Activated CD4-positive, alpha-beta T cell treated with anti-CD3 and anti-CD28 coated beads for 48 hours (primary cell): ENCODE measurements around the gene ADNP.
"Not testable (repeated sequence)": the region's sequence is repeated elsewhere in the genome, so short reads cannot be mapped to it uniquely, and the experiment has no call there.

Experiments
- DNase-seq: peaks from one replicate; pipeline ENCODE4 v3.0.0-alpha.2; 2020

The ADNP gene

DNA sequence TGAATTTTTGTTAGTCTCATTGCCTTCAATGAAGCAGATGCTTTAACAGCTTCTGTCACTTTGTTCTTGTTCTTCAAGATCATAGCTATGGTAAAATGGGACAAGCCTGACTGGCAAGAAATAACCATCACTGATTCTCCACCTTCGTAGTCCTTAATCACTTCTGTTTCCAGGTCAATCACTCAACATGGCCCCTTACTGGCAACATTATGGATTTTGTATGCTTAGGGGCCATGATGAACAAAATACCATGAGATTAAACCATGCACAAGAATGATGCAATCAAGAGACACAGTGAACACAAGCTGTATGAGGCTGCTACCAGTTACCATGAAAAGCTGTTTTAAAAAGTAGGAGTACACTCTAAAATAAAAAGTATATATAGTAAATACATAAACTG, 32.8 kb downstream of the ADNP start:
- DNase-seq, result no peak

DNA sequence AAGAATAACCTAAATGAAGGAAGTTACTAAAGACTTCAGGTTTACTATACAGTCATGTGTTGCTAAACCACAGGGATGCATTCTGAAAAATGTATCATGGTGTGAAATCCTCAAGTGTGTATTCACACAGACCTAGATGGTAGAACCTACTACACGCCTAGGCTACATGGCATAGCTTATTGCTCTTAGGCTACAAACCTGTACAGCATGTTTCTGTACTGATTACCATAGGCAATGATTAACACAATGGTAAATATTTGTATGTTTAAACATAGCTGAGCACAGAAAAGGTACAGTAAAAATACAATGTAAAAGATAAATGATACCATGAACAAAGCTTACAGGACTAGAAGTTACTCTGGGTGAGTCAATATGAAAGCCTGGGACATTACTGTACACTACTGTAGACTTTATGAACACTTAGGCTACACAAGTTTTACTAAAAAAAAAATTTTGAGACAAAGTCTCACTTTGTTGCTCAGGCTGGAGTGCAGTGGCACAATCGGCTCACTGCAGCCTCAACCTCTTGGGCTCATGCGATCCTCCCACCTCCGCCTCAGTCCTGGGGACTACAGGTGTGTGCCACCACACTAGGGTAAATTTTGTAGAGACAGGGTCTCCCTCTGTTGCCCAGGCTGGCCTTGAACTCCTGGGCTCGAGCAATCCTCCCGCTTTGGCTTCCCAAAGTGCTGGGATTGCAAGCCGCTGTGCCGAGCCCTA, 36.0 kb downstream of the ADNP start:
- no peak for DNase-seq

DNA sequence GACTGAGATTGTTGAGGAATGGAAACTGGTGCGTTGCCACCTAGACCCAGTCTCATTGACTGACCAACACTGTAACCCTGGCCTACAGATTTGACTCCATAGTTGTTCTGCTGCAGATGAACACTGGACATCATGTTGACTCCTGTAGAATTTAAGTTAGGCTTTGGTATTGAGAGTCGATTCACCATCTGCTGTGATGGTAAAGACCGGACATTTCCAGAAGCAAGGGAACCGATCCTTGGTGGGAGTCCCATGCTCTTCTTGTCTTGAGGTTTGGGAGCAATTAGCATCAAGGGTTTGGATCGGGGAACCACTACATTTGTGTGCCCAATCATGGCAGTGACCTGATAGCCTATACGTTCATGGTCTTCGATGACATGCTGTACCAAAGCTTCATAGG, 37.6 kb downstream of the ADNP start:
- no peak for DNase-seq

DNA sequence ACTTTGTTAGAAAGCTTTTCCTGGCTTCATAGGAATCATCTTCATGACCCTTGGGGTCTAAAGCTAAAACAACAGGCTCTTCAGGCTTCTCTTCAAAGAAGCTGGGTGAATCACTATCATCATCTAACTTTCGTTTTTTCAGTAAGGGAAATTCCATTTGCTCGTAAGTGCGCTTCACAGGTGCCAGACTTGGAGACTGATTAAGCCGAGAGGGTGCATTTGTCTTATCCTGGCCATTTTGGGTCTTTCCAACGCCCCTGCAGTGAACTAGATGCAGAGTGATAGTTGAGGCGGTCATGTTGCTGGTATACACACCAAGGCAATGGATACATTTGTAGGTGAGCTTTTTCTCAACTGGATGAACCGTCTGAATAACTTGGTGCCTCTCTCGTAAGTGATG, 38.8 kb downstream of the ADNP start:
- DNase-seq, result no peak

DNA sequence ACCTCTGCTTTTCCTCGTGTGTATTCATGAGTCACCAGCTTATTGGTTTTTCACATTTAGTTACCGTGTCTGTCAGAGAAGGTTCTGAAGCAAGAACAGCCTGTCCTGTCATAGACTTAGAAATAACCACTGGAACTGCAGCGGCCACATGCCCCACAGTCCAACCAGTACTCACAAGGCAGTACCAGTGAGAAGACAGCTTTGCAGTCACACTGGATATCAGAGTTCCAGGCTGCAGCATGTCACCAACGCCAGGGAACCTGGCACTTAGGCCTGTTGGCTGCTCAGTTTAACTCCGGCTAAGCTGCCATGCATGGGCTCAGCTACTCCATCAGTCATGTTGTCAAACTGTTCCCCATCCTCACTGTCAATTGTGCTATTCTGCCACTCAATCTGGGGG, 40.1 kb downstream of the ADNP start:
- DNase-seq, result no peak

DNA sequence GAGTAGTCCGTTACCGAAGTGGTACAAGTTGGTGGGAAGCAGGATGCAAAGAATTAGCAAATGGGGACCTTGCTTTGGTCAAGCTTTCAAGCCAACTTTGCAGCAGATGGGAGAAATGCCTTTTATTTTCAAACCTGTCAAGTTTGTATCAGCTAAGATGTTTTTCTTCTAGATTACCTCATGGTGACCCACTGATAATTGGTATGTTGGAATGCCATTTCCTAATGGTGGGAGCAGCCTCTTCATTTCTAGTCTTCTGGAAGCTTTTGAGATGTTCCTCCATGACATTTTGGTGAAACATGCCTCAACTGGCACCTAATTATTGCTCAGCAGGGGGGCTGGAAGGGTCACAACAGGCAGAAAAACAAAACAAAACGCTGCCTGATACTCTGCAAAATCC, 43.7 kb downstream of the ADNP start:
- no peak for DNase-seq

DNA sequence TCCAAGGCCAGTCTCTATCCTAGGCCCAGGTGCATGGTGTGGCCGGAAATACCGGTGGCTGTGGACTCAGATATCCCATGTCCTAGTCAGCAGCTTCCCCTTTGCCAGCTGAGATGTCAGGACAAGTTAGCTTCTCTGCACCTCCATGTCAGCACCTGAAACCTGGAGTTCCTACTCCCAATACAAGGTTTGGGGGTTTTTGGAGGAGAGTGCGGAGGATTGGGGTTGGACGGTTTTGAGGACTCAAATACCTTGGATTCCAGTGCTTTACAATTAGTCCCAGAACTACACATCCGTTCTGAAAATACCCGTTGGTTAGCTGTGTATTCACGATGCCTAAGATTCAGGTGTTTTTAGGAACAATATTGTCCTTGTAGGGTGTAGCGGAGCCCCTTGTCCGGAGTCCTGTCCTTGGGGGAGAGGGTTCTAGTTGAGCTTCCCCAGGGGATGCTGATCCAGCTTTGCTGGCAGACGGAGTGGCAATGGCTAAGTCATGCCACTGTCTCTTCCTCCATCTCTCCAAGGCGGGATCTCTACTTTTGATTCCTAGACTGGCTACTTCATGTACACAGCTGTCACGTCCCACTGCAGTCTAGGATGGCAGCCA, 45.0 kb downstream of the ADNP start:
- DNase-seq, result no peak

DNA sequence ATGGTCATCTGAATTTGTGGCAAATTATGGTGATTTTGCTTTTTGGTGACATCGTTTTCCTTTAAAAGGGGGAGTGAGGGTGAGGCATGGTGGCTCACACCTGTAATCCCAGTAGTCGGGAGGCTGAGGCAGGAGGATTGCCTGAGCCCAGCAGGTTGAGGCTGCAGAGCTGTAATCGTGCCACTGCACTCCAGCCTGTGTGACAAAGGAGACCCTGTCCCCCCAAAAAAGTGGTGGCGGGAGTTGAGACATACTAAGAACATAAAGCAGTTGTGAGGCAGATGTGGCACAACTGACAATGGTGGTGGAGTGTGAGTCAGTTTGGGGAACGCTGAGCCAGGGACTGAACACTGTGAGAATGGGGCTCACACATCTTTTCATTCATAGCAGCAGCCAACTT, 45.5 kb downstream of the ADNP start:
- no peak for DNase-seq

DNA sequence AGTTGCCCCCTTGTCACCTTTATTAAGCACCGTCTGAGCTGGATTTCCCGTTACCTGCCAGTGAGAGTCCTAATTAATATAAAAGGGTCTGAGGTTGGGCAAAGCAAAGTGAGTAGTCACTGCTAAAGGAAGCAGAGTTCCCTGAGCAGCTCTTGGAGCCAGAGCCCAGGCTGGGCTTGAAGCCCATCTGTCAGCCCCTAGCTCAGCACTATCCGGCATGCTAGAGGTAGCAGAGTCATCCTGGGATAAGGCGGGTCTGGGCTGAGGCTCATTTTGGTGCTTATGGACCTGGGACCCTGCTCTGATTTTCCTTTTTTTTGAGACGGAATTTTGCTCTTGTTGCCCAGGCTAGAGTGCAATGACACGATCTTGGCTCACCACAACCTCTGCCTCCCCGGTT, 46.2 kb downstream of the ADNP start:
- DNase-seq, result no peak

DNA sequence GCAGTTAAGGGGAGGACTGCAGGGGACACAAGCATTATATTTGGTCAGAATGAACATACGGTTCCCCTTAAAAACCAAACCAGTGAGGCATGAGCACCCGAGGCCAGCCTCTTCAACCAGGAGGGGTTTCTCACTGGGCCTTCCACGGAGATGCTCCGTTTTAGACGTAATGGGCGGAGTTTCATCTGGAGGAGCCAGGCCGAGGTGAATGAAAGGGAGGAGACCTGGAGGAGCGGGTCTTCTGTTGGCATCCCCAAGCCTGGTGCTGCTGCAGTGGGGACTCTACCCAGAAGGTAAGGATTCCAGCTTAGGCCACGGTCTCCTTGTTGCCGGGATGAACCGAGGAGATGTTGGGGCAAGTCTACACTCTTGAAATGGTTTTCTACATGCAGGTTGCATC, 47.4 kb downstream of the ADNP start:
- DNase-seq, result no peak

DNA sequence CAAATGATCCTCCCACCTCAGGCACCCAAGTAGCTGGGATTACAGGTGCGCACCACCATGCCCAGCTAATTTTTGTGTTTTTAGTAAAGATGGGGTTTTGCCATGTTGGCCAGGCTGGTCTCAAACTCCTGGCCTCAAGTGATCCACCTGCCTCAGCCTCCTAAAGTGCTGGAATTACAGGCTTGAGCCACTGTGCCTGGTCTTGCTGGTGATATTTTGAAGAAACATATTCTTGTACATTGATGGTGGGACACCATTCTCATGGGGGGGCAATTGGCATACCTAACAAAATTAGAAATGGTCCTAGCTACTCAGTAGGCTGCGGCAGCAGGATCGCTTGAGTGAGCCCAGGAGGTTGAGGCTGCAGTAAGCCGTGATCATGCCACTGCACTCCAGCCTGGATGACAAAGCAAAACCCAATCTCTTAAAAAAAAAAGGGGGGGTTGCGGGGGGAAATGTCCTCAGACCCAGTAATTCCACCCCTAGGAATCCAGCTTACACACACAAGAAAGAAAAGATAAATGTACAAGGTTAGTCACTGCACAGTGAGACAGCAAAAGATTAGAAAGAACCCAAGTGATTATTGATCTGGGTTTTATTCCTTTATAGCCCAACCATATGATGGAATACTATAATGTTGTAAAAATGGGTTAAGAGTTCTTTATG, 49.3 kb downstream of the ADNP start:
- not testable (repeated sequence) for DNase-seq

DNA sequence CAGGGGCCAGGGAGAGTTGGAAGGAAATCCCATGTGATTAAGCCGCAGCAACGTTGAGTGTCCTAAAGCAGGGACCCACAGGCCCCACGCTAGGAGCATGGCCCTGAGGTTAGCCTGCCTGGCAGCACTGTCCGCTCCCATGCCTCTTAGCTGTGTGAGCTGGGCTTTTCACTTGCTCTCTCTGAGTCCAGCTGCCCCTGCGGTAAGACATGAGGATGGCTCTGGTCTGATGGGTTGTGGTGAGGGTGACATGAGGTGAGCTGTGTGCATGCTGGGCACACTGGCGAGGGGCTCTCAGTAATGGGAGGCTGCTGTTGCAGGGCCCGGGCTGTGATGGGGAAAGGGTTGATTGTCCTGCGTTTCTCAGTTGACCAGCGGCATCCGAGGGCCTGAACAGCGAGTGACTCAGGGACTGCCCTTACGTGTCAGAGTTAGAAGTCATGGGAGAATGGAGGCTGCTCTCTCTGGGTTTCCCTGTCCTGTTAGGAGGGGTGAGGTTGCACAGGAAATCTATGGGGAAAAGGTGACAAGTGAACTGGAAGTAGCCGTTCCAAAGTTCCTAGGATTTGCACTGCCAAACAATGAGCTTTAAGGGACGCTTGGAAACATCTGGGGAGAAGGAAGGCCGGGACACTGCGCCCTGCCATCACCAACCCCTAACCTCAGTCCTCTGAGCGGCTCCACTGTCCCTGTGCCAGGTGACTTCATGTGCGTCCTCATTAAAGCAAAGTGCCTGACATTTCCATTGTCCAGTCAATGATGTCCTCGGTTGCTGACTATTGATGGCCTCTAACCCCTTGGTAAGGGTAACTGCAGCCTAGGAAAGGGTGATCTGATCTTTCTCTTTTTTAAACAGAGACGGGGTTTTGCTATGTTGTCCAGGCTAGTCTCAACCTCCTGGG, 51.3 kb downstream of the ADNP start:
- DNase-seq, result no peak

DNA sequence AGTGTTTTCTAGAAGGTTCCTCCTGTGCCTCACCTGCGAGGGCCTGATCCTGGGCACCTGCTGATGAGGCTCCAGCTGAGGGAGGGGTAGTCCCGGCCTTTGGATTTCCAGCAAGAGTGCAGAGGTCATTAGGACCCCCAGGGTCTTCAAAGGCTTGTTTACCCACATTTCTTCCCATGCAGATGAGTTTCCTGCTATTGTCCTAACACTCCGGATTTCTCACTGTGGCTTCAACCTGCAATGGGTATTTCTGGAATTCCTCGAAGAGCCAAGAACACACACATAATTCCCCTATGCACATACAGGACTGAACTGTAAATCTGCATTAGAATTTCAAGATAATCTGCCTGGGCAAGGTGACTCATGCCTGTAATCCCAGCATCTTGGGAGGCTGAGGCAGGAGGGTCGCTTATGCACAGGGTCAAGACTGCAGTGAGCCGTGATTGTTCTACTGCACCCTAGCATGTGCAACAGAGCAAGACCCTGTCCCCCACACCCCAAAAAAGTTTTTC, 53.9 kb downstream of the ADNP start:
- no peak for DNase-seq

DNA sequence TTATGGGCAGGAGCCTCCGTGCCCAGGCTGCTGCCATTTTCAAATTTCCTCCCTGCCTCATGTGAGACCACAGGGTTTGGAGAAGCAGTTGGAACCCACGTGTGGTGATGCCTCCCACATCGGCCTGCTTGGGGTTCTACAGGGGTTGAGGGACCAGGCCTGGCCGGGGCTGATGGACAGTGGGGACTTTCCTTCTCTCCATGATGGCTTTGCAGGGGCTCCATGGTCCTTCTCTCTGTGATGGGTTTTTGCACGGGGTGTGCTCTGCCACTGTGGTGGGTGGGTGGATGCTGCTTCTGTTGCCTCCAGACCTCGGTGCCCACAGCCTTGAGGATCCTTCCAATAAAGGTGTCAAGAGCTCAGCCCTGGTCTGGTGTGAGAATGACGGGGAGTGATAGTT, 54.4 kb downstream of the ADNP start:
- no peak for DNase-seq

DNA sequence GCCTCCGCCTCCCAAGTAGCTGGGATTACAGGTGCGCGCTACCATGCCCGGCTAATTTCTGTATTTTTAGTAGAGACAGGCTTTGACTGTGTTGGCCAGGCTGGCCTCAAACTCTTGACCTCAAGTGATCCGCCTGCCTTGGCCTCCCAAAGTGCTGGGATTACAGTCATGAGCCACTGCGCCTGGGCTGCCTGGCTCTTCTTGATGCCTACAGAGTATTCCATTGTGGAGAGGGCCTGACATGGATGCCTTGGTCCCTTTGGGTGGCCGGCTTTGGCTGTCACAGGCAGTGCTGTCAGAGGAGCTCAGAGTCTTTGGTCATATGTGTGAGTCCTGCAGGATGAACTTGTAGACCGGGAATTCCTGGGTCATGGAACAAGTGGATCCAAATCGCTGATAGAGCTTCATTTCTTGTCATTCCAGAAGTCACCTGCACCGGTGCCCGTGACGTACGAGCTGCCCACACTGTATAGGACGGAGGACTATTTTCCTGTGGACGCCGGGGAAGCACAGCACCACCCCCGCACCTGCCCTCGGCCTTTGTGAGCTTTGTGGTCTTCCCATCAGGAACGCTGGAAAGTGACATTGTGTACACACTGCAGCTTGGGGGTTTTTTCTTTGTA, 55.1 kb downstream of the ADNP start:
- no peak for DNase-seq

DNA sequence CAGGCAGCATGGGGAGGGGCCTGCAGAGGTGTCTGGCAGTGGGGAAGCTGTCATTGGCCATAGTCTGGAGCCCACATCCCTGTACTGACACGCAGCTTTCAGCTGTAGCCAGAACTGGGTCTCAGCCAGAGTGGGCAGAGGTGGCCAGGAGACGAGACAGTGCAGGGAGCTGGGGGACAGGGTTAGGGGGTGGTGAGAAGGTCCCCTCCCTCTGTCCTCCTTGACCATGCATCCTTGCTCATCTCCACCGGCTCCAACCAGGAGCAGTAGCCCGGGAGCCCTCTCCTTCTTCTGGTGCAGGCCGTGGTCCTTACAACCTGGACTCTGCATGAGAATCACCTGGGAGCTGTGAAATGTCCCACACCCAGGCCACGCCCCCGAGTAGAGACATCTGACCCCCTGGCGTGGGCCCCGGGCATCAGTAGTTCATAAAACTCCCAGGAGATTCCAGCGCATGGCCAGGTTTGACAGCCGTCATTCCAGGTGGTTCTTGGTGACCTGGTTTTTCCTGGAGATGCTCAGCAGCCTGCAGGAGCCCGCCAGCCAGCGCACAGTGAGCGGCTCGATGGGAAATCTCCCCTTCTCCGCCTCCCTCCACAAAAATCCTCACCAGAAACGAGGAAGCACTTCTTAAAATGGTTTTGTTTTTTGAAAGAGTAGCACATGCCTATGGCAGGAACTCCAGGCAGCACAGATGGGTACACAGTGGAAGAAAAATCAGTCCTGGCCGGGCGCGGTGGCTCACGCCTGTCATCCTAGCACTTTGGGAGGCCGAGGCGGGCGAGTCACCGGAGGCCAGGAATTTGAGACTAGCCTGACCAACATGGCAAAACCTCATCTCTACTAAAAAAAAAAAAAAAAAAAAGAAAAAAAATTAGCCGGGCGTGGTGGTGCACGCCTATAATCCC, 56.2 kb downstream of the ADNP start:
- no peak for DNase-seq

DNA sequence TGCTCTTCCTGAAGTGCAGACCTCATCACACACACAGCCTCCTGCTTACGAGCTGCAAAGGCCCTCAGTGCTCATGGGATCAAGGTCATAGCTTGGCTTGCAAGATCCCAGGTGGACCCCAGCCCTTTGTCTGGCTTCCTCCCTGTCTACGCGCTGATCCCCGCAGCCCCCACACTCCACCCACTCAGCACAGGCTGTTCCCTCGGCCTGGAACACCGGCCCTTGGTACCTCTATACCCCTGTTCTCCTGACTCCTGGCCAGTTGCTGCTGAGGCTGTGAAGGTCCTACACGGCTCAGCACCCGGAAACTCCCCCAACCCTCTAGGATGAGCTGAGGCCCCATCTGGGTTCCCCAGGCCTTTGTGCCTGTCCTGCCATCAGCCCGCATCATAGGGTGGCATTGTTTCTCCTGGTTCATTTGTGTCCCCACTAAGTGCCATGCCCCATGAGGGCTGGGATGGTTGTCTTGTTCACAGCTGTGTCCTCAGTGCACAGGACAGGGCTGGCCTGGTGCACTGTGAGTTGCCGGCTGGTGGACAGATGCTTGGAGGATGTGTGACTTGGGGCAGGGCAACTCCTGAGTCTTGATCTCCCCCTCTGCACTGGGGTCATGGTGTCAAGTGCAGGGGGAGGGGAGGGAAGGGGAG, 57.0 kb downstream of the ADNP start:
- no peak for DNase-seq

DNA sequence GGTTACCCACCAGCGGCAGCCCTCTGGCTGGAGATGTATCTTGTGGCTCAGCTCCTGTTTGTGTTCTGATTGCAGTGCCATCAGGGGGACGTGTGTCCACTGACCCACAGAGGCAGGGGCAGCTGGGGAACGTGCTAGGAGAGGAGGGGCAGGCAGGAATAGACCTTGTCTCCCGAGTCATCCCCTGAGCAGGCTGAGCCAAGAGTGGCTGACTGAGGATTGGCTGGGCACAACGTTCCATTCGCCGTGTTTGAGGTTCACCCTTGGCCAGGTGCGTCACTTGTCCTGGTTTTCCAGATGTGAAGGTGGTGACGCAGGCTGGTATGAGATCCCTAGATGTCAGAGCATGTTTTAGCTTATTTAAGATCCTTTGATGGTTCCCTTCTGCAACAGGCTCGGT, 57.7 kb downstream of the ADNP start:
- no peak for DNase-seq

DNA sequence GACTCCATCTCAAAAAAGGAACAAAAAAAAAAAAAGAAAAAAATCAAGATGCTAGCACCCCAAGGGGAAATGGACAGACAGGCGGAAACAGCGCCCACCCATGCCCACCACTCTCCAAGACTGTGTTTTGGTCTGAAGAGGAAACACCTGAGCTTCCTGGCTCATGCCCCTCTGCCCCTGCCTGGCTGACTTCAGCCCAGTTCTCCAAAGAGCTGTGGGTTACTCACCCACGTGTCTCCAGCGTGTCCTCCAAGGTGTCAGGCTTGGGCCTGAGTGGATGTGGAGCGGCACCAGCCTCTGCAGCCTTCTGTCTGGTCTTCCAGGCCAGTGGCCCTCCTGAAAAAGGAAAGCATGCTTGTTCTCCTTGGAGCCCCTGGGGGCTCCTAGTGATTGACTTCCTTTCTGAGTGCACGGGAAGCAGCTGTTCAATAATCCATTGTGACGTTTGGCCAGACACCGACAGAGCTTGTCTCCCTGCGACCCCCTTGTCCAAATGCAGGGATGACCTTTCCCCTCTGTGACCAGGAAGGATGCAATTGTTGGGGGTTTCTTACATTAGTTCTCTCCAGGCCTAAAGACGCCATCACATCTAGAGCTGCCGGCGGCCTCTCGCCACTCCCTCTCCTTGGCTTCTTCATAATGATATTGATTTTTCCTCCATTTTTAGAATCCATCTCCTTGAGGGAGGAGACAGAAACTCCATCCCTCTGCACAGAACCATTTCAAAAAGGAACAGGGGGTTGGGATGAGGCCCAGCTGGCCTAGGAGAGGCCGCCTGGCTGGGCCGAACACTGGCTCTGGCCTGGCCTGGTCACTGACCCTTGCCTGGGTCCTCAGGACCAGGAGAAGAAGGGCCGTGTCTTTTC, 58.4 kb downstream of the ADNP start:
- DNase-seq, result no peak

DNA sequence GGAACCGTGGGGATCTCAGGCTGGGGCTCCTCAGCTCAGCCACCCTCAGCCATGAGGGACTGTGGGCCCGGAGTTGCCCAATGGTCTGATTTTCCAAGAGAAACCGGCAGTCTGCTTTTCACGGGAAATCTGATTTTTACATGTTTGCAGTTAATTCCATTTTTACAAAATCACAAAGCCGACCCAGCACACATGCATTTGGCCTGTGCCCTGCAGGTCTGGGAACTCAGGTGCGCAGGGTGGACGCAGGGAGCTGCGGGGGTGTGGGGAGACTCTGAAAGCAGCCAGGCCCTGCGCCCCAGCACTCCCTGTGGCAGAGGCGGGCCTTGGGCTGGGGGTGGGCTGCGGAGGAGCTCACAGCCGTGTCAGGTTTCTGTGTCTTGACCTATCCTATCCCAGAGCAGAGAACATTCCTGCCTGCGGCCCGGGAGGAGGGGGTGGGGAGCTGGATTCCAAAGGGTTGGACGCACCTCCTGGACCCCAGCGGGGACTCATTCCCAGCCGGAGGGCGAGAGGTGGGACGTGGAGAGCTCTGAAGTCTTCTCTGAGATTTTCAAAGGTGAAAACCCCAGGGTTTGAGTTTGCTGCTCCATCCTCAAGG, 60.6 kb downstream of the ADNP start:
- DNase-seq, result no peak
